Glutamatergic neuron (in vitro differentiated cells): Measurements from ENCODE around the gene LCORL. TPM values are rescaled to one million over a fixed set of nuclear protein-coding genes. Genes with fewer than 3 reads are reported as not detected.

Experiments used
- DNase-seq: peaks from one replicate; pipeline ENCODE4 v3.0.0; 2022
- H3K27ac Mint-ChIP-seq: one replicate; pipeline ENCODE4 v1.8.0; 2020; ENCODE audit warnings: mild to moderate bottlenecking, mixed read lengths, inconsistent platforms; ENCODE audit not compliant: unreplicated experiment
- H3K27me3 Mint-ChIP-seq: one replicate; pipeline ENCODE4 v1.8.0; 2020; ENCODE audit warnings: mild to moderate bottlenecking, moderate library complexity, mixed read lengths, inconsistent platforms; ENCODE audit not compliant: unreplicated experiment
- H3K36me3 Mint-ChIP-seq: one replicate; pipeline ENCODE4 v1.8.0; 2020; ENCODE audit warnings: mild to moderate bottlenecking, mixed read lengths, inconsistent platforms; ENCODE audit not compliant: unreplicated experiment
- H3K4me1 Mint-ChIP-seq: one replicate; pipeline ENCODE4 v1.8.0; 2020; ENCODE audit warnings: mild to moderate bottlenecking, low read depth, mixed read lengths, inconsistent platforms; ENCODE audit not compliant: unreplicated experiment
- H3K4me3 Mint-ChIP-seq: one replicate; pipeline ENCODE4 v1.8.0; 2020; ENCODE audit warnings: mild to moderate bottlenecking, mixed read lengths, inconsistent platforms; ENCODE audit not compliant: unreplicated experiment
- H3K9me3 Mint-ChIP-seq: one replicate; pipeline ENCODE4 v1.8.0; 2020; ENCODE audit warnings: mild to moderate bottlenecking, moderate library complexity, mixed read lengths, inconsistent platforms; ENCODE audit not compliant: unreplicated experiment
- total RNA-seq: library from RNA; stranded (reverse); fragmentation: NEBNext Ultra II Directional; extraction: Animal tissue kit (Norgen Biotek cat#: 25700); gene quantifications from one replicate; pipeline ENCODE4 v1.2.1, GENCODE V29; 2021; ENCODE audit not compliant: unreplicated experiment
- TF ChIP-seq, protein P1 (sequence below): fragments of 200-600 bp; sonication (generic); IDR thresholded peaks from one replicate; pipeline ENCODE4 v1.5.0; 2021; ENCODE audit not compliant: partially characterized antibody, unreplicated experiment

Gene LCORL
- total RNA-seq, 1 donor from 2014 or later = 30.8 TPM

DNA sequence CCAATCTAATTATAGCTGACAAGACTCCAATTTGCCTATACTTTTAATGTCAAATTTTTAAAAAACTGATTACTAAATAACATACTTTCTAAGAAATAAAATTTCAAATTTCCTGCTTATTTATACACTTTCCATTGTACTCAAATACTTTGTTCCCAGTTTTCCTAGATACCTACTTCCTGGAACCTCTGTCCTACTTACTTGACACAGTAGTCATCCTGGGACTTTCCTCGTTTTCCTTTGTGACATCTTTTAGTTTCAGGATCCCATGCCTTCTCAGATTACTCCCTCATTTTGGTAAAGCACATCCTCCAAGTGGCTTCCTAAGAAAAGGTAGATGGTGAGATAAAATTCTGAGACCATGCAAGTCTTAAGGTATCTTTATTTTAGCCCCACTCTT lies 226.8 kb downstream of the LCORL start:
- Mint-ChIP-seq H3K4me3 (no peak overlapping the region), H3K36me3 (no peaks in the 10 kb centered on the region), H3K27ac (no peak overlapping the region), H3K27me3 (no peaks in the 10 kb centered on the region), H3K4me1 (no peaks in the 10 kb centered on the region), H3K9me3 (no peaks in the 10 kb centered on the region)
- TF ChIP-seq, protein P1, sequence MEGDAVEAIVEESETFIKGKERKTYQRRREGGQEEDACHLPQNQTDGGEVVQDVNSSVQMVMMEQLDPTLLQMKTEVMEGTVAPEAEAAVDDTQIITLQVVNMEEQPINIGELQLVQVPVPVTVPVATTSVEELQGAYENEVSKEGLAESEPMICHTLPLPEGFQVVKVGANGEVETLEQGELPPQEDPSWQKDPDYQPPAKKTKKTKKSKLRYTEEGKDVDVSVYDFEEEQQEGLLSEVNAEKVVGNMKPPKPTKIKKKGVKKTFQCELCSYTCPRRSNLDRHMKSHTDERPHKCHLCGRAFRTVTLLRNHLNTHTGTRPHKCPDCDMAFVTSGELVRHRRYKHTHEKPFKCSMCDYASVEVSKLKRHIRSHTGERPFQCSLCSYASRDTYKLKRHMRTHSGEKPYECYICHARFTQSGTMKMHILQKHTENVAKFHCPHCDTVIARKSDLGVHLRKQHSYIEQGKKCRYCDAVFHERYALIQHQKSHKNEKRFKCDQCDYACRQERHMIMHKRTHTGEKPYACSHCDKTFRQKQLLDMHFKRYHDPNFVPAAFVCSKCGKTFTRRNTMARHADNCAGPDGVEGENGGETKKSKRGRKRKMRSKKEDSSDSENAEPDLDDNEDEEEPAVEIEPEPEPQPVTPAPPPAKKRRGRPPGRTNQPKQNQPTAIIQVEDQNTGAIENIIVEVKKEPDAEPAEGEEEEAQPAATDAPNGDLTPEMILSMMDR = no peak
- no peak for DNase-seq

Other genes starting within 250 kb of the LCORL start
- not detected for gene FAM184B, start 240.1 kb downstream of the LCORL start, total RNA-seq
- 39.5 TPM for gene DCAF16, start 211.0 kb downstream of the LCORL start, total RNA-seq
- gene NCAPG, start 210.8 kb downstream of the LCORL start, total RNA-seq = 6.0 TPM